KMS-11 (cell line): ENCODE results near the gene IPMK.

Experiments
- H2AFZ ChIP-seq: fragments of 200-600 bp; sonication (generic); 2 replicates; pipeline ENCODE4 v1.6.1; 2016; ENCODE audit warnings: antibody characterized with exemption, mixed run types, low read depth
- H3K27ac ChIP-seq: fragments of 200-600 bp; sonication (generic); 2 replicates; pipeline ENCODE4 v1.6.1; 2016; ENCODE audit warnings: mild to moderate bottlenecking, mixed run types
- H3K27me3 ChIP-seq: fragments of 200-600 bp; sonication (generic); 2 replicates; pipeline ENCODE4 v1.6.1; 2017; ENCODE audit warnings: mild to moderate bottlenecking, low read depth, mixed run types, moderate library complexity; ENCODE audit not compliant: insufficient read depth
- H3K36me3 ChIP-seq: fragments of 200-600 bp; sonication (generic); 2 replicates; pipeline ENCODE4 v1.6.1; 2017; ENCODE audit warnings: mild to moderate bottlenecking, mixed run types; ENCODE audit not compliant: insufficient read depth
- H3K4me1 ChIP-seq: fragments of 200-600 bp; sonication (generic); 2 replicates; pipeline ENCODE4 v1.6.1; 2016; ENCODE audit warnings: mild to moderate bottlenecking, low read depth, mixed run types; ENCODE audit not compliant: poor library complexity, severe bottlenecking
- H3K4me2 ChIP-seq: fragments of 200-600 bp; sonication (generic); 2 replicates; pipeline ENCODE4 v1.7.0; 2016; ENCODE audit warnings: mild to moderate bottlenecking, mixed run types
- H3K4me3 ChIP-seq: fragments of 200-600 bp; sonication (generic); IDR thresholded peaks from 2 replicates; pipeline ENCODE4 v1.6.1; 2017; ENCODE audit warnings: low read depth, low read length, mixed read lengths; ENCODE audit not compliant: insufficient read depth
- H3K79me2 ChIP-seq: fragments of 200-600 bp; sonication (generic); 2 replicates; pipeline ENCODE4 v1.6.1; 2016; ENCODE audit warnings: low read depth, mixed run types; ENCODE audit not compliant: insufficient read depth
- H3K9ac ChIP-seq: fragments of 200-600 bp; sonication (generic); 2 replicates; pipeline ENCODE4 v1.6.1; 2016; ENCODE audit warnings: mild to moderate bottlenecking, mixed run types
- H4K20me1 ChIP-seq: fragments of 200-600 bp; sonication (generic); 2 replicates; pipeline ENCODE4 v1.6.1; 2016; ENCODE audit warnings: mild to moderate bottlenecking, mixed run types; ENCODE audit not compliant: insufficient read depth
- CTCF ChIP-seq: fragments of 200-600 bp; sonication (generic); conservative IDR thresholded peaks from 2 replicates; pipeline ENCODE4 v1.6.1; 2017; ENCODE audit warnings: low read depth, mild to moderate bottlenecking, antibody characterized with exemption, low read length, moderate library complexity, mixed read lengths

The IPMK gene

GRCh38 chr10:58299580-58299979 lies 31.9 kb upstream of the IPMK start:
- Histone ChIP-seq H3K36me3 (no peaks in the 10 kb centered on the region), H3K4me2 (no peak overlapping the region), H2AFZ (no peak overlapping the region), H3K27me3 (no peaks in the 10 kb centered on the region), H3K4me3 (no peak overlapping the region), H3K27ac (no peak overlapping the region), H3K4me1 (no peaks in the 10 kb centered on the region), H4K20me1 (no peaks in the 10 kb centered on the region), H3K79me2 (no peaks in the 10 kb centered on the region), H3K9ac (no peak overlapping the region)
- peak; percentile 94 for TF ChIP-seq CTCF

DNA sequence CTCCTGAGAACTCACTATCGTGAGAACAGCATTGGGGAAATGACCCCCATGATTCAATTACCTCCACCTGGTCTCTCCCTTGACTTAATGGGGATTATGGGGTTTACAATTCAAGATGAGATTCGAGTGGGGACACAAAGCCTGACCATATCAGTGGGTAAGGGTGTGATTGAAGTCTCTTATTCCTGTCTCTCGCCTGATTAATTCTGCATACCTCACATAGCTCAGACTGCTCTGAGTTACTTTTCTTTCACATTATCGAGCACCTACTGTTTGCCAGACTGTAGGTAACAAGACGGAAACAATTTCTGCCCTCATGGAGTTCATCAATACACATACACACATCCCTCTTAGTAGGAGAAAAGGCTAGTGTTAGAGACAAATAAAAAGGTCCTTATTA lies 26.3 kb upstream of the IPMK start:
- no peak overlapping the region for H3K9ac ChIP-seq
- no peaks in the 10 kb centered on the region for H3K27me3 ChIP-seq
- peaks cover 13% of the 10 kb centered on the region for H3K4me1 ChIP-seq
- no peaks in the 10 kb centered on the region for H3K79me2 ChIP-seq
- H2AFZ ChIP-seq = no peak overlapping the region
- TF ChIP-seq CTCF = no peak
- H3K4me3 ChIP-seq = no peak overlapping the region
- H3K4me2 ChIP-seq = no peak overlapping the region
- no peak overlapping the region for H3K27ac ChIP-seq
- no peaks in the 10 kb centered on the region for H3K36me3 ChIP-seq
- no peaks in the 10 kb centered on the region for H4K20me1 ChIP-seq

DNA sequence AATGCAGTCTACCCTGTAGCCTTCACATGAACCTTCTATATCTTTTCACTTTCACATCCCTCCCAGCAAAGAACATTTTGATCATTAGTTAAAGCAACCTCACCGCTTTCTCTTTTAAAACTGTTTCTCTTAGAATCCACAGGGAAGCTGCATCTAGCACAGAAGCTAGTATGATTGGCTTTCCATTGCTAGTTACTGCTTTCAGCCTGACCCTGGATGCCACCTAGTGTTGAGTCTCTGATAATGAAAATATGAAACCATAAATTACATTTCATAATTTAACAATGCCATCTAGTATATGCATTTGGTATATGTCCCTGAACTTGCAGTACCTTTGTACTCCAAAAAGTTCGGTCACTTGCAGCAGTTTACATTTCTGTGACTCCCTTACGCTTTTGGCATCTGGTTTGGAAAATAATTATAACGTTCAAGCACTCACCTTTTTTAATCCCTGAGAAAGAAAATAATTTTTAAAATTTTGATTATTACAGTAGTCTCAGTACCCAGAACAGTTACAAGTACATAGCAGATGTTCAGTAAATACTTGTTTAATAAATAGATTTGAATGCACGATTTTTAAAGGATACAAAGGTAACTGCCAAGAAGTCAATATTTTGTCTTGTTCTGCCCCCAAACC lies 24.0 kb upstream of the IPMK start:
- Histone ChIP-seq H3K4me1 (peaks cover 13% of the 10 kb centered on the region), H3K36me3 (no peaks in the 10 kb centered on the region), H3K27ac (no peak overlapping the region), H3K27me3 (no peaks in the 10 kb centered on the region), H2AFZ (no peak overlapping the region), H3K4me2 (peak overlapping the region; percentile 4), H3K79me2 (no peaks in the 10 kb centered on the region), H4K20me1 (no peaks in the 10 kb centered on the region), H3K9ac (no peak overlapping the region), H3K4me3 (no peak overlapping the region)
- TF ChIP-seq CTCF = peak; percentile 77

- peak overlapping the region; percentile 50; the same call in 1 of the 2 replicates for H3K9ac ChIP-seq
- H3K27ac ChIP-seq = peak overlapping the region; percentile 93
- H3K4me2 ChIP-seq = peak overlapping the region; percentile 86
Measured at GRCh38 chr10:58282615-58283014, 14.9 kb upstream of the IPMK start.

More at GRCh38 chr10:58282615-58283014, 14.9 kb upstream of the IPMK start:
- no peak for TF ChIP-seq CTCF
- no peaks in the 10 kb centered on the region for H3K27me3 ChIP-seq
- H3K4me1 ChIP-seq = peaks cover 69% of the 10 kb centered on the region
- peaks cover 7% of the 10 kb centered on the region for H4K20me1 ChIP-seq
- H3K36me3 ChIP-seq = no peaks in the 10 kb centered on the region; the same call in 1 of the 2 replicates
- peaks cover 19% of the 10 kb centered on the region; the same call in 1 of the 2 replicates for H3K79me2 ChIP-seq
- H3K4me3 ChIP-seq = no peak overlapping the region
- H2AFZ ChIP-seq = no peak overlapping the region
